Thyroid gland (tissue), 4 donors: Measurements from ENCODE around the gene PITPNC1. TPM values are rescaled to one million over a fixed set of nuclear protein-coding genes. Genes with fewer than 3 reads are reported as not detected.

Experiments used
- DNase-seq, 2 donors: peaks; one replicate each; pipeline ENCODE4 v3.0.0-alpha.2; 2019
- H3K27ac ChIP-seq, 3 donors: fragments of 200-600 bp; sonication (generic); 1 replicate in 2 of 3; 2 replicates in 1 of 3; pipeline ENCODE4 v1.5.1; 2016 to 2019; ENCODE audit warnings: mild to moderate bottlenecking in 1 of 3, moderate library complexity in 1 of 3
- H3K27me3 ChIP-seq: fragments of 200-600 bp; sonication (generic); one replicate; pipeline ENCODE4 v1.5.1; 2019
- H3K36me3 ChIP-seq, 2 donors: fragments of 200-600 bp; sonication (generic); one replicate each; pipeline ENCODE4 v1.5.1; 2016 to 2019
- H3K4me1 ChIP-seq, 2 donors: fragments of 200-600 bp; sonication (generic); one replicate each; pipeline ENCODE4 v1.5.1; 2017 to 2019
- H3K4me3 ChIP-seq, 3 donors: fragments of 200-600 bp; sonication (generic); replicated peaks in 1 of 3; 1 replicate in 2 of 3; 2 replicates in 1 of 3; pipeline ENCODE4 v1.5.1; 2016; ENCODE audit warnings: mild to moderate bottlenecking in 1 of 3
- H3K9me3 ChIP-seq: fragments of 200-600 bp; sonication (generic); one replicate; pipeline ENCODE4 v1.5.1; 2017
- POLR2A ChIP-seq, 2 donors: fragments of 450-650 bp; IDR thresholded peaks; one replicate each; pipeline ENCODE4 v1.6.1; 2017; ENCODE audit warnings: antibody characterized with exemption in 2 of 2, mild to moderate bottlenecking in 2 of 2, moderate library complexity in 1 of 2
- WGBS, 2 donors: methylation state at CpG; one replicate each; pipeline ENCODE4 v1.1.5; 2017; 5-methylcytosine and 5-hydroxymethylcytosine counted together
- intact Hi-C: fragments of 100-400 bp; cut with DNase I; formaldehyde crosslinking; loops from one replicate; pipeline ENCODE4 v1.15.1; 2023
- total RNA-seq, 4 donors: library from RNA; depleted of rRNA; stranded (reverse); fragments of >200 nt; gene quantifications; one replicate each; pipeline ENCODE4 v1.2.3, GENCODE V29; 2016
- TF ChIP-seq, protein P1 (sequence below), 6 experiments: fragments of 200-600 bp in 3 of 6; fragments of 450-650 bp in 3 of 6; sonication (generic) in 3 of 6; IDR thresholded peaks; one replicate each; pipeline ENCODE4 v1.5.1; 2016 to 2019; ENCODE audit warnings: antibody characterized with exemption in 6 of 6, mild to moderate bottlenecking in 2 of 6, inconsistent platforms in 1 of 6, moderate library complexity in 1 of 6

PITPNC1 gene
- total RNA-seq, 4 donors from 2014 or later, result 3.6 to 14.2 (median 7.3) TPM

DNA sequence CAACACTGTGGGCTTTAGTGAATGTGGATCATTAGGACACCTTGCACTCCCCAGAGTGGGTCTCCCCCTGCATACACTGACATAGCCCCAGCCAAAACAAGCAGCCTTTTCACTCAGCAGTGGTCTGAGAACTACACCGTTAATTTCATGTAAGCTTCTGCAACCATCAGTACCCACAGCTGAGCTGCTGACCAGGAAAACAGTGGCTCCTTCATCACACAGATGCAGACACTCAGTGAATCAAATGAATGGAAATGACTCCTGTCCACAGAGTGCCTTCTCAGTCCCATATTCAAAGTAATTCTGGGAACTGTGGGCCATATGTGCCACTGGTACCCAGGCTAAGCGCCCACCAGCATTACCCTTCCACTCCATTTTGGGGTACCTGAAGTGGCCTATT lies 301.3 kb downstream of the PITPNC1 start:
- H3K9me3 ChIP-seq, result no peaks in the 10 kb centered on the region
- peaks cover 0 to 11% of the 10 kb centered on the region in 2 donors for H3K4me1 ChIP-seq
- TF ChIP-seq, protein P1, sequence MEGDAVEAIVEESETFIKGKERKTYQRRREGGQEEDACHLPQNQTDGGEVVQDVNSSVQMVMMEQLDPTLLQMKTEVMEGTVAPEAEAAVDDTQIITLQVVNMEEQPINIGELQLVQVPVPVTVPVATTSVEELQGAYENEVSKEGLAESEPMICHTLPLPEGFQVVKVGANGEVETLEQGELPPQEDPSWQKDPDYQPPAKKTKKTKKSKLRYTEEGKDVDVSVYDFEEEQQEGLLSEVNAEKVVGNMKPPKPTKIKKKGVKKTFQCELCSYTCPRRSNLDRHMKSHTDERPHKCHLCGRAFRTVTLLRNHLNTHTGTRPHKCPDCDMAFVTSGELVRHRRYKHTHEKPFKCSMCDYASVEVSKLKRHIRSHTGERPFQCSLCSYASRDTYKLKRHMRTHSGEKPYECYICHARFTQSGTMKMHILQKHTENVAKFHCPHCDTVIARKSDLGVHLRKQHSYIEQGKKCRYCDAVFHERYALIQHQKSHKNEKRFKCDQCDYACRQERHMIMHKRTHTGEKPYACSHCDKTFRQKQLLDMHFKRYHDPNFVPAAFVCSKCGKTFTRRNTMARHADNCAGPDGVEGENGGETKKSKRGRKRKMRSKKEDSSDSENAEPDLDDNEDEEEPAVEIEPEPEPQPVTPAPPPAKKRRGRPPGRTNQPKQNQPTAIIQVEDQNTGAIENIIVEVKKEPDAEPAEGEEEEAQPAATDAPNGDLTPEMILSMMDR (IDR thresholded peaks at IDR 0.05), result no peak
- no peak for TF ChIP-seq POLR2A (IDR thresholded peaks at IDR 0.05)
- H3K36me3 ChIP-seq, result no peaks in the 10 kb centered on the region
- no peak overlapping the region for H3K4me3 ChIP-seq
- intact Hi-C loops, result no loop called here
- no peak for DNase-seq
- WGBS, 2 donors, result 79 to 94% methylated on average over 2 of the region's 2 CpGs
- no peaks in the 10 kb centered on the region for H3K27me3 ChIP-seq
- H3K27ac ChIP-seq, result no peak overlapping the region

DNA sequence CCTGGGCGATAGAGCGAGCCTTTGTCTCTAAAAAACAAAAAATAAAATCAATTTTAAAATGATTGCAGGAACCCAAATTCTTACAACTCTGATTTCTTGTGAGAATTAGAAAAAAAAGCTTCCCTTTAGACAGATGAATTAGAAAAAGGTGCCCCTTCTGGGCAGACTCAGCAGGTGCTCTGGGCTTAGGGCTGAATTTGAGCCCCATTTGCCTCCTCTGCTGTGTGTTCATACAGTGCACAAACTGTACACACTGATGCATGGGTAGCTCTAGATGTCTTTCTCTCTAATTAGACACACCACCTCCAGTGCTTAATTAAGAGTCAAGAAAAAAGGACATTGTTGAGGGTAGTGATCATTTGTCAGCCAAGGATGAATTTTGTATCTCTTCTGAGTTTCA lies 302.1 kb downstream of the PITPNC1 start:
- intact Hi-C loops, result no loop called here
- Histone ChIP-seq H3K4me1 (peaks cover 0 to 11% of the 10 kb centered on the region in 2 donors), H3K9me3 (no peaks in the 10 kb centered on the region), H3K27ac (no peak overlapping the region), H3K4me3 (no peak overlapping the region), H3K36me3 (no peaks in the 10 kb centered on the region), H3K27me3 (no peaks in the 10 kb centered on the region)
- DNase-seq, result no peak
- TF ChIP-seq, protein P1 (IDR thresholded peaks at IDR 0.05), result no peak
- no peak for TF ChIP-seq POLR2A (IDR thresholded peaks at IDR 0.05)
- WGBS, 2 donors, result 95 to 98% methylated on average over 2 of the region's 2 CpGs

DNA sequence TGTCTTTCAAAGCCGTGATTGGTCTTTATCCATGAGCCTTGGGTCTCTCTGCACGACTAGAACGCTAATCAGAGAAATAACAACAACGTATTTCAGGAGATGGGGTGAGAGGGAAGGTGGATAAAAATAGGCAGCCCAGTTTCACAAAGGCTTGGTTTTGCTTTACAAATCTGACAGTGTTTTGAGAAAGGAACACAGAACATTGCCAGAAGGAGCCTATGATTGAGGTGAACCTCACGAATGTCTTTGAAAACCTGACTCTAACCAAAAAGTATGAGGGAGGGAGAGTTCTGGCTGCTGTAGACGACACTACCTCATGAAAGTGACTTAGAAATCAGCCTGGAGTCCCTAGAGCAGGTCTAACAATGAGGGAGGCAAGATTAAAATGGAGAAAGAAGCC lies 302.6 kb downstream of the PITPNC1 start:
- WGBS, 2 donors, result 96 to 99% methylated on average over 6 of the region's 6 CpGs
- intact Hi-C loops, result loop anchor here (10.0 kb wide), 2 partner anchors 45 to 205 kb away; no protein-coding TSS in a partner anchor
- DNase-seq, result no peak
- Histone ChIP-seq H3K27me3 (no peaks in the 10 kb centered on the region), H3K27ac (no peak overlapping the region), H3K4me1 (peaks cover 0 to 11% of the 10 kb centered on the region in 2 donors), H3K36me3 (no peaks in the 10 kb centered on the region), H3K4me3 (no peak overlapping the region), H3K9me3 (no peaks in the 10 kb centered on the region)
- no peak for TF ChIP-seq POLR2A (IDR thresholded peaks at IDR 0.05)
- TF ChIP-seq, protein P1 (IDR thresholded peaks at IDR 0.05), result no peak

DNA sequence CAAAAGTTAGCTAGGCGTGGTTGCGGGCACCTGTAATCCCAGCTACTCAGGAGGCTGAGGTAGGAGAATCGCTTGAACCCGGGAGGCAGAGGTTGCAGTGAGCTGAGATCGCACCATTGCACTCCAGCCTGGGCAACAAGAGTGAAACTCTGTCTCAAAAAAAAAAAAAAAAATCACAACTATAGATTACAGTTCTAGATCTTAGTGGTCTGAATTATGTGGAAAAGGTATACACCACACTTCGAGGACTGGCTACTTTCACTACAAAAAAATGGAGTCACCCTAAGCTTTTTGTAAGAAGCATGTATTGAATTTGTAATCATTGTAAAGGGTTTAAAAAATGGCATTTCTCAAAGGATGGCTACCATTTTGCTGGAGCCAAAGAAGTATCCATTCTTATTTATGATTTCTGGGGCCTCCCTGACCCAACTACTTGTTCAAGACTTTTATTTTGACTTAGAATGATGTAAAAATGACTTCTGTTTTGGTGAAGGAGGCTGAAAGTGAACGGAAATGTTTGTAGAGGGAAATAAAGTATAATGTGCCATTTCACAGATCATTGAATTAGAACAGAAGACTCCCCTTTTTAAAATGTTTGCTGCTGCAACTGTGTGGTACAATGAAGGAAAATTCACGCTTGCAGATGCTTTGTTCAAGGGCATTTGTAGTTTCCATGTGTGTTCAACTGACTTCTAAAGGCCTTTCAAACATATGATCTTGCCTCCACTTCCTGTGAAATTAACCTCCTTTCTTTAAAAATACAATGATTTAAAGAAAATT lies 303.6 kb downstream of the PITPNC1 start:
- WGBS, 2 donors, result 86 to 90% methylated on average over 8 of the region's 8 CpGs
- Histone ChIP-seq H3K4me1 (peaks cover 0 to 11% of the 10 kb centered on the region in 2 donors), H3K27me3 (no peaks in the 10 kb centered on the region), H3K4me3 (no peak overlapping the region), H3K9me3 (no peaks in the 10 kb centered on the region), H3K36me3 (no peaks in the 10 kb centered on the region), H3K27ac (no peak overlapping the region)
- intact Hi-C loops, result loop anchor here (10.0 kb wide), 2 partner anchors 46 to 206 kb away; no protein-coding TSS in a partner anchor
- TF ChIP-seq, protein P1 (IDR thresholded peaks at IDR 0.05), result no peak
- no peak for TF ChIP-seq POLR2A (IDR thresholded peaks at IDR 0.05)
- DNase-seq, result no peak

DNA sequence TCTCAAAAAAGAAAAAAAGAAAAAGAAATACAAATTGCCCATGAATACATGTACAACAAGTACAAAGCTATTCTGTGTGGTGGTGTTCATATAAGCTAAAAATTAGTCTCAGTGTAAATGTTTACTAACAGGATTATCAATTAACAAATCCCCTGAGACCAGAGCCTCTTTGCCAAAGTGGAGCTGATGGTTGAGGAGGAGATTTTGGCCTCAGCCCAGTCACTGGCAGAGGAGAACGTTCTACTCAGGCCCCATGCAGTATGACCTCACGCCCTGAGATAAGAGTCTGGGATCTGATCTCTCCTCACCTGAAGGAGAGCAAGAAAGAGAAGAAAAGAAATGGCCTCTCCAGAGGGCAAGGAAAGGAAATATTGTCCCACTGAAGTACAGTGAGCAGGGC lies 305.1 kb downstream of the PITPNC1 start:
- TF ChIP-seq, protein P1 (IDR thresholded peaks at IDR 0.05), result no peak
- no peak for TF ChIP-seq POLR2A (IDR thresholded peaks at IDR 0.05)
- Histone ChIP-seq H3K4me1 (peaks cover 0 to 3% of the 10 kb centered on the region in 2 donors), H3K36me3 (no peaks in the 10 kb centered on the region), H3K4me3 (no peak overlapping the region), H3K9me3 (no peaks in the 10 kb centered on the region), H3K27me3 (no peaks in the 10 kb centered on the region), H3K27ac (no peak overlapping the region)
- 56 to 57% methylated on average over 2 of the region's 2 CpGs for WGBS, 2 donors
- intact Hi-C loops, result loop anchor here (10.0 kb wide), 2 partner anchors 47 to 207 kb away; no protein-coding TSS in a partner anchor
- peak; percentile 12 to 14 for DNase-seq
